HG03108 (cell line): ENCODE data around the gene EGFL8.

ENCODE experiments used
- ATAC-seq: cut with Tn5 transposase; IDR thresholded peaks from one replicate; pipeline ENCODE4 v1.9.1; 2021; ENCODE audit warnings: moderate library complexity; ENCODE audit not compliant: unreplicated experiment

Gene EGFL8

DNA sequence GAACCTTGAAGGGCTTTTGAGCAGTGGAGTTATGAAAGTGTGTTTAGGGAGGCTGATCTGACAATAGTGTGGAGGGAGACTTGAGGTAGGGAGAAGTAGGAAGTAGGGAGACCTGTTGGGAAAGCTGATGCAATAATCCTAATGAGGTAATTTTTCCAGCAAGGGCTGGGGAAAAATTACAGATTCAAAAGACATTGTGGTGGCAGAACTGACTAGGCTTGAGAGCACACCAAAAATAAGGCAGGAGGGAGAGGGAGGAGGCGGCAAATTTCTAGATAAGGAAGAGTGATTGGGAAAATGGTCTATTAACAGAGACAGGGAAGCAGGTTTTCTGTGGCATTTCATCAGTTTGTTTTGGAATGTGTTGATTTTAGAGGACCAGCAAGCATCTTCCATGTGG lies 18.1 kb upstream of the EGFL8 start:
- no peak for ATAC-seq

GRCh38 chr6:32146687-32147086 lies 17.7 kb upstream of the EGFL8 start:
- no peak for ATAC-seq

GRCh38 chr6:32147401-32148132 lies 16.8 kb upstream of the EGFL8 start:
- ATAC-seq = no peak

- no peak for ATAC-seq
These were observed 15.9 kb upstream of the EGFL8 start for GRCh38 chr6:32148289-32149091.

DNA sequence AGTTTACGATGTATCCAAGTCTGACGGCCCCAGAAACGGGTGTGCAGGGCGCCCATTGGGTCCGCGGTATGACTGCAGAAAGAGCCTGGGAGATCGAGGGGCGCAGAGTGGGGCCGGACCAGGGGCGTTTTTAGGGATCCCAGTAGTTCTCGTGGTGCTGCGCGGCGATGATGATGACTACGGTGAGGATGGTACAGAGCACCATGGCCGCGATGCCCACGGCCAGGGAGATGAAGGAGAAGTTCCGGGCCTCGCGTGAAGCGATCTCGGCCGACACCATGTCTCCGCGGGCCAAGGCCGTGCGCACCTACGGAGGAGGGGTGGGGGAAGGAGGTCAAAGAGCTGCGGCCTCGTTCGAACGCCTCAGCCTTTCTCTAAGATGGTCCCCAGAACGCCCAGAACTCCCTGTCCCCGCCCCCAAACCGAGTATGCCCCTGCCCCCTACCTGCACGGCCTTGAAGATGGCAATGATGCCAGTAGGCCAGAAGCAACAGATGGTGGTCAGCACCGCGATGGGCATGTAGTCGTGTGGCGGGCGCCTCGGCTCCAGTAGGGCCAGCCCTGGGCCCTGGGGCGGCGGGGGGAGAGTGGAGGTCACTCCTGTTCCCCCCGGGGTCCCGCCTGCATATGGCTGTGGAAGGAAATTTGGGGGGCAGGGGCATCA lies 15.2 kb upstream of the EGFL8 start:
- no peak for ATAC-seq

DNA sequence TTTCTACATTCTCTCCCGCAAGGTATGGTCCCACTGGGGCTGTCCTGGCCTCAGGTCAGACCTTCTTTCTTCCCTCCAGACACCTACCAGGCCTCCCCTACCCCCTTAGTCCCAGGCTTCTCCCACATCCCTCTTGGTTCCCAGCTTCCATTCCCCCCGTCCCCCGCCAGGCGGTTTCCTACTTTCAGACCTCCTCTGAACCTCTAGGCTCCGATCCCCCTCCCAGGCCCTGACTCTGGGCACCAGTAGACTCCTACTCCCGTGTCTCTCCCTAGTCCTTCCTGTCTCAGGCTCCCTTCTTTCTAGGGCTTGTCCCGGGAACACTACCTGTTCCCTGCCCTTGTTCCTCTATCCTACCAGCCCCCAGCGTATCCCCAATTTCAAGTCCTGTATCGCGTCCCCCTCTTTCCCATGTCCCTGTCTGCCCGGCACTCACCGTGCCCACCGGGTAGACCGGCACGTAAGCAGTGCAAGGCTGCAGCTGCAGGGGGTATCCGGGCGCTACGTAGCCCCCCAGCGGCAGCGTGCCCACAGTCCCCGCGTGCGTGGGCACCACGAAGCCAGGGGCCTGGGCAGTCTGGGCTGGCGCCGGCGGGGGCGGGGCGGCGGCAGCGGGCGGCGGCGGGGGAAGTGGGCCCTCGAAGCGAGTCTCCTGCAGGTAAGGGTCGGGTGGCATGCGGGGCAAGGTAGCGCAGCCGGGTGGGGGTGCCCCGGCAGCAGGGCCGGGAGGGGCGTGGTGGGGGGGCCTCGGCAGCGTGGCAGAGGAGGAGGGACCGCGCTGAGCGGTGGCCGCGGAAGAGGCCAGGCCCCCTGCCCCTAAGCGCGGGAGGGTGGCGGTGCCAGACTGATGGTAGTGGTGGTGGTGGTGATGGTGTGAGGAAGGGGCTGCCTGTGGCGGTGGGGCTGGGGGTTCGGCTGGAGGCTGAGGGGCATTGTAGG lies 14.2 kb upstream of the EGFL8 start:
- no peak for ATAC-seq

DNA sequence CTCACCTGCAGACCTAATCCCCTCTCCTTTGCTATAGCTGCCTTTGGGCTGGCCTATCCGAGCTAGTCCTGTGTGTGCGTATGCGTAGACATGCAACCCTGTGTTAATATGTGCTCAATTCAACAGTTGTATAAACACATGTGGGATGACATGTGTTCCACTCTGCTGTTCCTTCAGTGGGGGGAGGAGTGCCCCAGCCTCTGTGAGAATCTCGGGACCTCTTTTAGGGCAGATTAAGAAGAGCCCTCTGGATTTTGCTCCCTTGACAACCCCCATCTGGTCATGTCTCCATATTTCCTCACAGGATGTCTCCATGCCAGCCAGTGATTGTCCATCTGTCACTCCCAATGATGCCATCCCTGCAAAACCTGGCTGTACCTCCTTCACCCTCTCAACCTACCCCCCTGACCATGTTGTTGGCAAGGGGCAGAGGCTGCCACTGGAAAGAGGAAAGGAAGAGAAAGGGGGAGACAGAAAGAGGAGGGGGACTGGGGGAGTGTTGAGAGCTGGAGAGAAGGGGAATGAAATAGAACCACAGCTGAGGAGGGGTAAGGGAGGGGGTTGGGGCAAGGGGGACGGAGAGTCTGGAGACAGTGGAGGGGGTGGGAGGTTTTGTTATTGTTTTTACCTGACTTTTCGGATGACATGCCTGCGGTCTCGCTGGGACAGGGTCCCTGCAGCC lies 13.1 kb upstream of the EGFL8 start:
- ATAC-seq = no peak

DNA sequence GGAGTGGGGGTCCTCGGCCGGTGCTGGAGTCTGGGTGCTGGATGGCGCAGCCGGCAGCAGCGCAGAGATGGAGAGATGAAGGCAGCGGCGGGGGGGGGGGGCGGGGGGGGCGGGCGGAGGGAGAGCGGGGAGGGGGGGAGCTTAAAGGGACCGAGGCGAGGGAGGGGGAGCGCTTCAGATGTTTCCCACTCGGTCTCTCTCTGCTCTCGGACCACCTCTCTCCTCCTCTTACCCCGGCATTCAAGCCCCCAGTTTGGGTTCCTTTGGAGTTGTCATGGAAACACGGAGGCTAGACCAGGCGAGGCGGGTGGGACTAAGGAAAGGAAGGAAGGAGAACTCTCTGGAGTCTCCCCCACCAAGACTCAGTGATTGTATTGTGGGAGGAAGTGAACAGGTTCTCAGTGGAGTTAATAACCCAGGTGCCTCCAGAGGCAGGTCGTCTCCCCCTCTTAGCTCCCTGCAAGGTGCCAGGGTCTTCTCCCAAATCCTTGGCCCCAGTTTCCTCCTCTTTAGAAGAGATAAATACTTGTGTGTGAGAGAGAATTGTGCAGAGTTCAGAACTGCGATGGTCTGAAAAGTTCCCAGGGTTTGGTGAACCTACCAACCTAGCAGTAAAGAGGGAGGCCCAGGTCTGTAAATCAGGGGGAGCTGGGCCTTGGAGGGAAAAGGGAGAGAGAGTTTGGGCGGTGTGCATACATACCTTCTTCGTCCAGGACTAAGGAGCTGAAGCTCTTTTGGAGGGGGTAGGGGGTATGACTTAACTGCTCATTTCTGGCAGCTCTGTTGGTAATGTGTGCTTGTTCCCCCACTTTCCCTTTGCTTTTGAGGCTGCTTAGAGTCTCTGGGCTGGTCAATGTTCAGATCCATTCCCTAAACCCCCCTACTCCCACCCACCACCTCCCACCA lies 12.3 kb upstream of the EGFL8 start, which contains the start of gene PRRT1:
Gene PRRT1, minus strand, starts transcription at position 77 of the 906 bp plus-strand sequence. CDS start 112 bp downstream, outside the sequence.
- no peak for ATAC-seq

DNA sequence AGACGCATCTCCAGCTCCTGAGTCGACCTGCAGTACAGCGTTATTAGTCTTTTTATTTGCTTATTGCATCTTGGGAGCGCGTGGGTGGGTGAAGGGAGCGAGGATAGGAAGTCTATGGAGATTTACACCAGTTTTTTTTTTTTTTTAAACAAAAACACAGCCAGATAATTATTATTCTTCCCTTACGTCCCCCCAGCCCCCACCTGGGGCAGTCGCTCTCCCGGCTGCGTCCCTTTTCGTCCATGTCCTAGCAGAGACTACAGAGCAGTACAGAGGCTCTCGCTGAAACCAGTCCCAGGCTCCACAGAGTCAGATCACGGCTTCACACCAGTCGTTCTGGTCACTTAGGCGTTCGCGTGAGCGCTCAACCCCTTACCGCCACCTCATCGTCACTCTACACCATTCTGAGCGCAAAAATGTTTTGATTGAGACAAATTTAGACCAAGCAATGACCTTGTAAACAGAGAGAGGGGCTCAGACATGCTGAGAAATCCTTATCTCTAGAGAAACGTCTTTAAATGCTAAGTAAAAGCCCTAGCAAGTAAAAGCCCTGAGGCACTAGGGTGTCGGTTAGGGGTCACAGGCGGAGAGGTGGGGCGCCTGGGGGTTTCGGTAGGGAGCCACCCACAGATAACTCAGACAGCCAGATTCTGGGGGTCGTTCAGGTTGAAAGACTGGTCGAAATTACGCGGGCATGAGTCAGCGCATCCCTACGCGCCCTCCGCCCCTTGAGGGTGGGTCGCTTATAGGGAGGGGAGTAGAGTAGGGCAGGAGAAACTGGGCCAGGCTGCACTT lies 11.4 kb upstream of the EGFL8 start:
- ATAC-seq = no peak

DNA sequence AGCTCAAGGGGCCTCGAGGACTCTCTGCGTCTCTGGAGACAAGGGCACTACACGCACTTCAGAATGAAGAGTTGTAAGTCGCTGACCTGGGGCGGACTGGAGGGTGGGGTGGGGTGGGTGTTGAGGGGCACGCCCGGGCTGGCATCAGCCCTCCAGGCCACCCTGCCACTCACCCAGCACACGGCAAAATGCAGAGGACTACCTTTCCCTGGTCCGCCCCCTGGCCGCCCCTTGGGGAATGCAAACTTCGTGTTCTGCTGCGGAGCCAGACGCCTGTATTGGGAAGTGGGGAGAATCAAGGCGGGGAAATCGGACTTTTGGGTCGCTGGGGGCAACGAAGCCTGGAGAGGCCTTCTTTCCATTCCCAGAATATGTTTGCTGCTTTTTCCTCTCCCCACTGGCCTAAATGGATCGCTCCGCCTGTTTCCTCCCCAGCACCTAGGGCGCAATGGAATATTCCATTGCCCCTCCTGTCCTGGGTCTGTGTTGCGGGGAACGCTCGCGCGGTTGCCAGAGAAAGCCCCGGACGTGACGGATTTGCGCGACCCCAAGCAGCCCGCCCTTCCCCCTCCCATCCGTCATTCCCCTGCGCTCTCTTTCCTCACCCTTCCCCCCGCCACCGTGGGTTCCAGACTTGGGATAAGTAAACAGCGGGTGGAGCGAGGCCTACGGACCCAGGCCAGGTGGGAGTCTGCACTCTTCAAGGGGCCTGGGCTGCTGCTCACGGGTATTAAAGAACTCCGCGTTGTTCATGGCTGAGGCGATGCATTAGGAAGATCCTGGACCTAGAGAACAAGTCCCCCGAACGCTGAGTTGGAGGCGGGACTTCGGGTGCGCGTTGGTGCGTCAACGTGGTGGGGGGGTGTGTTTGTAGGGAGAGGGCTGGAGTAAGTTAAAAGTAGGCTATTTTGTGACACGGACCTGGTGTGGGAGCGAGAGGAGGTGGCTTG lies 10.6 kb upstream of the EGFL8 start, which contains the start of gene PPT2:
Gene PPT2, plus strand, starts transcription at position 578 of the 950 bp plus-strand sequence. CDS start 454 bp downstream, outside the sequence.
- no peak for ATAC-seq

- peak; percentile 74 for ATAC-seq
These were observed 9.8 kb upstream of the EGFL8 start for GRCh38 chr6:32154514-32155161.

- ATAC-seq = no peak
These were observed 7.5 kb upstream of the EGFL8 start for GRCh38 chr6:32156891-32157290.

- no peak for ATAC-seq
These were observed 6.3 kb upstream of the EGFL8 start for GRCh38 chr6:32158052-32158451.

- no peak for ATAC-seq
These were observed 686 bp upstream of the EGFL8 start for GRCh38 chr6:32163559-32164258.

GRCh38 chr6:32166411-32167061 lies 2.1 kb downstream of the EGFL8 start:
- ATAC-seq = no peak
